Kidney (tissue), 14 donors: ENCODE data around the gene GNB1L. TPM values are rescaled to one million over a fixed set of nuclear protein-coding genes. Genes with fewer than 3 reads are reported as not detected.

ENCODE experiments used
- DNase-seq, 5 donors: peaks; one replicate each; pipeline ENCODE4 v3.0.0-alpha.2; 2013 to 2020
- FAIRE-seq: peaks from 2 replicates; lab custom pipeline; 2012; peaks lifted over from hg19 to GRCh38; lab: Jason Lieb, UNC
- H3K27ac ChIP-seq, 2 donors: one replicate each; pipeline ENCODE4 v1.7.0; 2013; ENCODE audit warnings: low read depth in 2 of 2, low read length in 2 of 2, inconsistent platforms in 1 of 2
- H3K27me3 ChIP-seq: one replicate; pipeline ENCODE4 v1.7.1; 2013; ENCODE audit warnings: low read length, inconsistent platforms; ENCODE audit not compliant: control insufficient read depth, insufficient read depth
- H3K36me3 ChIP-seq, 3 donors: one replicate each; pipeline versions ENCODE4 v1.7.0 to v1.7.1; 2013; ENCODE audit warnings: low read length in 3 of 3, control low read depth in 1 of 3, inconsistent platforms in 1 of 3; ENCODE audit not compliant: insufficient read depth in 3 of 3, control insufficient read depth in 2 of 3
- H3K4me1 ChIP-seq, 3 donors: one replicate each; pipeline versions ENCODE4 v1.7.0 to v1.7.1; 2013; ENCODE audit warnings: low read length in 3 of 3, inconsistent platforms in 1 of 3, low read depth in 1 of 3; ENCODE audit not compliant: control insufficient read depth in 2 of 3, insufficient read depth in 2 of 3
- H3K4me3 ChIP-seq, 3 donors: one replicate each; pipeline versions ENCODE4 v1.7.0 to v1.8.1; 2013; ENCODE audit warnings: low read length in 3 of 3, control low read depth in 1 of 3, inconsistent platforms in 1 of 3
- H3K9ac ChIP-seq, 3 donors: one replicate each; pipeline versions ENCODE4 v1.7.0 to v1.7.1; 2013; ENCODE audit warnings: low read length in 3 of 3, control low read depth in 1 of 3, inconsistent platforms in 1 of 3
- H3K9me3 ChIP-seq, 3 donors: one replicate each; pipeline versions ENCODE4 v1.7.0 to v1.7.1; 2013; ENCODE audit warnings: low read length in 3 of 3, control low read depth in 1 of 3, inconsistent platforms in 1 of 3; ENCODE audit not compliant: control insufficient read depth in 2 of 3, insufficient read depth in 1 of 3
- intact Hi-C: fragments of 100-400 bp; cut with DNase I; formaldehyde crosslinking; loops from one replicate; pipeline ENCODE4 v1.11.1; 2022
- polyA plus RNA-seq: library from polyadenylated mRNA; stranded (reverse); fragments of 350-450 nt; fragmentation: Illumina TruSeq; extraction: RNeasy Lipid Tissue Mini Kit (QIAGEN cat#74804); gene quantifications from one replicate; pipeline ENCODE4 v1.2.3, GENCODE V29; 2014; ENCODE audit warnings: low read depth, low replicate concordance; ENCODE audit not compliant: insufficient read depth
- total RNA-seq: library from RNA; stranded (reverse); fragmentation: NEBNext Ultra II Directional; extraction: Animal tissue kit (Norgen Biotek cat#: 25700); gene quantifications from one replicate; pipeline ENCODE4 v1.2.1, GENCODE V29; 2021
- TF ChIP-seq, protein P1 (sequence below): IDR thresholded peaks from 3 replicates; pipeline ENCODE4 v1.5.1; 2012; ENCODE audit warnings: mild to moderate bottlenecking, moderate library complexity, borderline replicate concordance; ENCODE audit not compliant: insufficient read depth; ENCODE audit errors: extremely low read depth
- donor health status: control.
- donor health status: control.
- donor health status: control.
- donor health status: control.
- donor health status: control.
- donor health status: DM: yes; HTN: yes; CAD: no.
- donor health status: Normal renal cell carcinoma (clear cell type).

GNB1L gene
- total and polyA plus RNA-seq, 2 donors from 2014 or later: 4.0 to 4.4 TPM

DNA sequence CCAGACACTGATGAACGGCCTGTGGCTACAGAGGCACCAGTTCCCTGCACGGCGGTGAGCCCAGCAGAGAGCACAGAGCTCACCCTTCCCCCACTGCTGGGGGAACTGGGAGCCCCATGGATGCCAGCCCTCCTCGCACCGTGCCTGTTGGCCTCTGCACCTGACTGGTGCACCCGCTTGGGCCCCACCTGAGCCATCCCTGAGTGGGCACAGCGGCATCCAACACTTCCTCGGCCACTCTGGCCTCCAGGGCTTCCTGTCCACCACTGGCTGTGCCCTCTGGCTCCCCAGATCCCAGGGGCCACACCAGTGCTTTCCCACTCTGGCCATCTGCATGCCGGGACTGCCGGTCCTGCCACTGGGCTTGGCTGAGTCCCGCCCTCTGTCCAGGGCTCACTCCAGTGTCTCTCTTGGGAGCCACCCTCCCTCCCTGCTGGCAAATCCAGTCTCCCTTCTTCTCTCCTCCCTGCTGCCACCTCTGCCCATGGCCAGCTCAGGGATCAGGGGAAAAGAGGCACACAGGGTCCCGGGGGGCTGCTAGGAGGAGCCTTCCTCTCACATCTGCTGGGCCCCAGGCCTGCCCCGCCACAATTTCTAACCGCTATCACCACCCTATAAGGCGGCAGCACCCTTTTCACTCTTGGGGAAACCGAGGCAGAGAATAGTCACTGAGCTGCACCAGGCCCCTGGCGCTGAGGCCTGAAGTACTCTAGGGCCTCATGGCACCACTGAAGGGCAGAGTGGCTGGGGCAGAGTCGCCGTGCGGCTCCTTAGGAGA is 33.0 kb downstream of the GNB1L start:
- intact Hi-C loops: no loop called here
- no peak for FAIRE-seq

DNA sequence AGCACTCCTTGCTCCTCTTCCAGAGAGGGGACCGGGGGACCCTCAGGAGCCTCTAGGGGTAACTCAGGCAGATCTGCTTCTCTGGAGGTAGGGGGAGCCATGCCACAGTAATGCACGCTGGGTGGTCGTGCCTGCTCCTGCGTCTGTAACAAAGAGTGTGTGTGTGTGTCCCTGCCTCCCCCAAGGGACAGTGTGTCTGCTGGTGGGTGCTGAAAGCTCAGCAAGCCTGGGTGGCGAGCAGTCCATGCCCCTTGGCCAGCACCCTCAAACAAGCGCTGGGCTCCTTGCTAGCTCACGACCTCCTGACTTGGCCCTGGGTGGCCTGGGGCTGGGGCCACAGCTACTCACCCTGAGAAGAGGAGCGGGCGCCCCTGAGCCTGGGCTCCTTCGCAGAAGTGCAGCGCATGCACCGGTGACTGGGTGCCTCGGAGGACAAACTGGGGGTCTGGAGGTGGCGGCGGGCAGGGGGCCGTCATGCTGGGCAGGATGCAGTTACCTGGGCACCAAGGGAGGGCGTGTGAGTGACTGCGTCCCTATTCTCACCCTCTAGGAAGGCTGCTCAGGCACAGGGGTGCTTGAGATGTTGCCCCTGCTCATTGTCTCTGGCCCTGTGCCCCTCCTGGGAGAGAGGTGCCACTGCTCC is 33.7 kb downstream of the GNB1L start:
- intact Hi-C loops: no loop called here
- H3K27me3 ChIP-seq: no peaks in the 10 kb centered on the region
- H3K9ac ChIP-seq: no peak overlapping the region
- FAIRE-seq (no peak), DNase-seq (peak in 1 of 5 donors; percentile 28)
- TF ChIP-seq, protein P1, sequence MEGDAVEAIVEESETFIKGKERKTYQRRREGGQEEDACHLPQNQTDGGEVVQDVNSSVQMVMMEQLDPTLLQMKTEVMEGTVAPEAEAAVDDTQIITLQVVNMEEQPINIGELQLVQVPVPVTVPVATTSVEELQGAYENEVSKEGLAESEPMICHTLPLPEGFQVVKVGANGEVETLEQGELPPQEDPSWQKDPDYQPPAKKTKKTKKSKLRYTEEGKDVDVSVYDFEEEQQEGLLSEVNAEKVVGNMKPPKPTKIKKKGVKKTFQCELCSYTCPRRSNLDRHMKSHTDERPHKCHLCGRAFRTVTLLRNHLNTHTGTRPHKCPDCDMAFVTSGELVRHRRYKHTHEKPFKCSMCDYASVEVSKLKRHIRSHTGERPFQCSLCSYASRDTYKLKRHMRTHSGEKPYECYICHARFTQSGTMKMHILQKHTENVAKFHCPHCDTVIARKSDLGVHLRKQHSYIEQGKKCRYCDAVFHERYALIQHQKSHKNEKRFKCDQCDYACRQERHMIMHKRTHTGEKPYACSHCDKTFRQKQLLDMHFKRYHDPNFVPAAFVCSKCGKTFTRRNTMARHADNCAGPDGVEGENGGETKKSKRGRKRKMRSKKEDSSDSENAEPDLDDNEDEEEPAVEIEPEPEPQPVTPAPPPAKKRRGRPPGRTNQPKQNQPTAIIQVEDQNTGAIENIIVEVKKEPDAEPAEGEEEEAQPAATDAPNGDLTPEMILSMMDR: no peak
- no peak overlapping the region for H3K27ac ChIP-seq
- peaks cover 0 to 2% (median 0%) of the 10 kb centered on the region in 3 donors for H3K9me3 ChIP-seq
- no peaks in the 10 kb centered on the region for H3K4me1 ChIP-seq
- no peaks in the 10 kb centered on the region for H3K36me3 ChIP-seq
- H3K4me3 ChIP-seq: no peak overlapping the region

More for the DNA sequence above, 33.0 kb downstream of the GNB1L start:
- H3K36me3 ChIP-seq: no peaks in the 10 kb centered on the region
- TF ChIP-seq, protein P1: no peak
- no peak overlapping the region for H3K9ac ChIP-seq
- no peaks in the 10 kb centered on the region for H3K4me1 ChIP-seq
- no peak overlapping the region for H3K4me3 ChIP-seq
- H3K27ac ChIP-seq: no peak overlapping the region
- peaks cover 0 to 2% (median 0%) of the 10 kb centered on the region in 3 donors for H3K9me3 ChIP-seq
- DNase-seq: no peak
- H3K27me3 ChIP-seq: no peaks in the 10 kb centered on the region

DNA sequence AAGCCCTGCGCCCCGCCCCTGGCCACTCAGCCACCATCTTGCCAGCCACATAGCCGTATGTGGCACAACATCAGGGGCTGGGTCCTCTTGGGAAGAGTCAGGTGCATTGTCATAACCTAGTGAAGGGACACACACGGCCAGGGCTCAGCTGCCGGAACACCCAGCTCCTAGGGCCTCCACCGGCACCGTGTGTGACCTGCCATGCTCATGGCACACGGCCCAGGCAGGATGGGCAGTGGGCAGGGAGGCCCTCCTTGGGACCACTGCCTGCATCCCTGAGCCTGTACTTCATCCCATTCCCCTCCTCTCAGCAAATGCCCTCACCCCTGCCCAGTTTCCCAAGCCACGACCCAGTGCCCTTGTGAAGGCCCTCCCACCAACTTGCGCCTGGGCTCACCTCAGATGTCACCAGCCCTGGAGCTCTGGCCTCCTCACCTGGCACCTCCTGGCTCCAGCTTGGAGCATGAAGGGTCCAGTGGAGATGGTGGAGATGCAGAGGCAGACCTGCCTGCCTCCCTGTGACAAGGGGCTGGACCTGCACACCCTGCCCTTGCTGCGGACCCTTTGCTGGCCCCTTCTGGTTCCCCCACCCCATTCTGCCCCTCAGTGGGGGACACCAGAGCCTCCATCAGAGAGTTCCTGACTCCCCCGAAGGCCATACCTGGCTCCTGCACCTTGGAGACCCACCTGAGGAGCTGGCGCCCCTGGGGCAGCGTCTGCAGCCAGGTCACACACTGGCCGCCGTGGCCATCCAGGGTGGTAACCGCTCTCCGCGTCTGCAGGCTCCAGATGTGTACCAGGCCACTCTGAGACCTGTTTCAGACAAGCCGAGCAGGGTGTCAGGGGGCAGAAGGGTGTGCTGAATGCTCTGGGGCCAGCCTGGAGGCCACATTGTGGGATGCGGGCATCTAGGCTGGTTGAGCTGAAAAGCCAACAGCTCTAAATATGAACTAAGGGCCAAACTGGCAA is 34.5 kb downstream of the GNB1L start:
- Histone ChIP-seq H3K9me3 (peaks cover 0 to 2% (median 0%) of the 10 kb centered on the region in 3 donors), H3K27me3 (no peaks in the 10 kb centered on the region), H3K9ac (no peak overlapping the region), H3K4me3 (no peak overlapping the region), H3K27ac (no peak overlapping the region), H3K4me1 (no peaks in the 10 kb centered on the region), H3K36me3 (no peaks in the 10 kb centered on the region)
- no peak for DNase-seq
- TF ChIP-seq, protein P1: no peak
- intact Hi-C loops: no loop called here
- FAIRE-seq: no peak
